Small intestine (tissue), 7 donors: ENCODE data around the gene ITGA5. TPM values are rescaled to one million over a fixed set of nuclear protein-coding genes. Genes with fewer than 3 reads are reported as not detected.
A peak's percentile ranks its signal among the peaks of the same experiment; 100 is the strongest.

ENCODE experiments used
- DNase-seq, 2 donors: peaks; one replicate each; pipeline versions ENCODE4 v3.0.0 to v3.0.0-alpha.2; 2013
- FAIRE-seq: peaks from 2 replicates; lab custom pipeline; 2012; peaks lifted over from hg19 to GRCh38; lab: Jason Lieb, UNC
- H3K27ac ChIP-seq, 3 donors: one replicate each; pipeline ENCODE4 v1.5.1; 2013; ENCODE audit warnings: low read length in 2 of 3, mild to moderate bottlenecking in 2 of 3, control low read depth in 1 of 3, inconsistent platforms in 1 of 3, low read depth in 1 of 3, moderate library complexity in 1 of 3
- H3K27me3 ChIP-seq, 3 donors: one replicate each; pipeline ENCODE4 v1.6.1; 2013; ENCODE audit warnings: low read length in 3 of 3, inconsistent platforms in 1 of 3; ENCODE audit not compliant: control insufficient read depth in 3 of 3, insufficient read depth in 3 of 3
- H3K36me3 ChIP-seq, 3 donors: one replicate each; pipeline ENCODE4 v1.6.1; 2013; ENCODE audit warnings: low read length in 3 of 3, inconsistent platforms in 1 of 3, low read depth in 1 of 3, mild to moderate bottlenecking in 1 of 3, moderate library complexity in 1 of 3; ENCODE audit not compliant: control insufficient read depth in 3 of 3, insufficient read depth in 2 of 3
- H3K4me1 ChIP-seq, 3 donors: one replicate each; pipeline ENCODE4 v1.6.1; 2013; ENCODE audit warnings: low read length in 2 of 3, inconsistent platforms in 1 of 3, low read depth in 1 of 3, mild to moderate bottlenecking in 1 of 3, moderate library complexity in 1 of 3; ENCODE audit not compliant: control insufficient read depth in 3 of 3, insufficient read depth in 2 of 3
- H3K4me3 ChIP-seq, 3 donors: one replicate each; pipeline ENCODE4 v1.5.1; 2013; ENCODE audit warnings: low read length in 3 of 3, control low read depth in 1 of 3, inconsistent platforms in 1 of 3, low read depth in 1 of 3, mild to moderate bottlenecking in 1 of 3, moderate library complexity in 1 of 3
- H3K9me3 ChIP-seq, 2 donors: one replicate each; pipeline ENCODE4 v1.6.1; 2013; ENCODE audit warnings: low read depth in 1 of 2, low read length in 1 of 2; ENCODE audit not compliant: control insufficient read depth in 2 of 2, insufficient read depth in 1 of 2
- WGBS, 3 donors: extraction: QIAGEN DNeasy Blood & Tissue Kit; methylation state at CpG; one replicate each; pipeline ENCODE4 v1.1.7; 2013; 5-methylcytosine and 5-hydroxymethylcytosine counted together
- polyA plus RNA-seq, 4 donors: library from polyadenylated mRNA; stranded (reverse) in 3 of 4; unstranded in 1 of 4; fragments of 200-250 nt in 3 of 4; fragments of 120-200 nt in 1 of 4; gene quantifications; one replicate each; pipeline versions ENCODE4 v1.2.1 to v1.2.3, GENCODE V29; 2013
- donor health status: healthy with polysubstance abuse.
- donor health status: control.
- donor health status: control.
- donor health status: Bipolar disorder and iron deficiency.
- donor health status: healthy.

The ITGA5 gene
- polyA plus RNA-seq, 4 donors = 1.8 to 60.7 (median 7.9) TPM

DNA sequence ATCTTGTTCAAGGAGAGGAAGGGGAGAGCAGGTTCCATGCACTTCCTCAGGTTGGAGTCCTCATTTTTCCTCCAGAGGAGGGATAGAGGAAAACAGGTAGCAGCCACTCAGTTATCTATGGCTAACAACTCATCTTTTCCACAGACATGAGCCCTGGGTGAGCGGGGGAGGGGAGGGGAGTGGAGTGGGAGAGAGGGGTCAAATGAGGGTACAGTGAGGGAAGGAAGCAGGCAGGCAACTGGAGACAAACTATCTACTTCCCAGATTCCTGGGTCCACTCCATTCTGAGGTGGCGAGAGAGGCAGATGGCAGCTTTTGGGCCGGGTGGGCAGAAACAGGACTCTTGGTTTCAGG lies 32.0 kb downstream of the ITGA5 start:
- DNase-seq = no peak
- Histone ChIP-seq H3K36me3 (no peaks in the 10 kb centered on the region), H3K9me3 (no peaks in the 10 kb centered on the region), H3K27ac (no peak overlapping the region), H3K4me1 (peaks cover 0 to 19% (median 6%) of the 10 kb centered on the region in 3 donors), H3K4me3 (no peak overlapping the region), H3K27me3 (peaks cover 0 to 3% (median 0%) of the 10 kb centered on the region in 3 donors)
- FAIRE-seq = no peak
- 86 to 91% (median 89%) methylated on average over 3 of the region's 3 CpGs for WGBS, 3 donors

DNA sequence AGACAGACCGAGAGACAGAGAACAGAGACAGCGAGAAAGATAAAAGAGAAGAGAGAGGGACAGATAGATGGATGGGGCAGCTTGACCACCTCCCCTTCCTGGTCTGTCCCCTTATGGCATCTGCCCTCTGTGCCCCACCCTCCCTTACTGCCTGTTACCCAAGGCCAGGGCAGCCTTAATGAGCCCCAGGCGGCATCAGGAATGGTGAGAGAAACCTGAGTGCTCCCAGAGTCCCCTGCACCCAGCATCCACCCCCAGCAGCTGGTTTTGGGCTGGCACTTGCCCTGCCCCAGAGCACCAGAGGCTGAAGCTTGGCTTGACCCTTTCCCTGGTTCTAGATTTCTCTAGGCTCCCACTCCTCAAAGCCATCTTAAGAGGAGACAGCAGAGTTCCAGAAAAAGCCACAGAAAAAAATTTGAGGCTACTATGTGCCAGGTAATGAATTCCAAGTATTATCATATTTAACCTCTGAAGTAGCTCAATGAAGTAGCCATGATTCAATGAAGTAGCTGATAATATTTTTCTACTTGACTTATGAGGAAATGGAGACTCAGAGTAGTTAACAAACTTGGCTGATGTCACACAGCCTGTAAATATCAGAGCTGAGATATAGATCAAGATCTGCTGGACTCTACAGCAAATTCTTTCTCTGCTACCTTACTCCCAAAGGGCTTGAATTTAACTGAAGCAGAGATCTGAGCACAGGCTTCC lies 32.5 kb downstream of the ITGA5 start:
- 79 to 91% (median 88%) methylated on average over 3 of the region's 3 CpGs for WGBS, 3 donors
- Histone ChIP-seq H3K9me3 (no peaks in the 10 kb centered on the region), H3K4me3 (no peak overlapping the region), H3K36me3 (no peaks in the 10 kb centered on the region), H3K4me1 (peaks cover 0 to 16% (median 5%) of the 10 kb centered on the region in 3 donors), H3K27ac (no peak overlapping the region), H3K27me3 (no peaks in the 10 kb centered on the region)
- DNase-seq (no peak), FAIRE-seq (no peak)

DNA sequence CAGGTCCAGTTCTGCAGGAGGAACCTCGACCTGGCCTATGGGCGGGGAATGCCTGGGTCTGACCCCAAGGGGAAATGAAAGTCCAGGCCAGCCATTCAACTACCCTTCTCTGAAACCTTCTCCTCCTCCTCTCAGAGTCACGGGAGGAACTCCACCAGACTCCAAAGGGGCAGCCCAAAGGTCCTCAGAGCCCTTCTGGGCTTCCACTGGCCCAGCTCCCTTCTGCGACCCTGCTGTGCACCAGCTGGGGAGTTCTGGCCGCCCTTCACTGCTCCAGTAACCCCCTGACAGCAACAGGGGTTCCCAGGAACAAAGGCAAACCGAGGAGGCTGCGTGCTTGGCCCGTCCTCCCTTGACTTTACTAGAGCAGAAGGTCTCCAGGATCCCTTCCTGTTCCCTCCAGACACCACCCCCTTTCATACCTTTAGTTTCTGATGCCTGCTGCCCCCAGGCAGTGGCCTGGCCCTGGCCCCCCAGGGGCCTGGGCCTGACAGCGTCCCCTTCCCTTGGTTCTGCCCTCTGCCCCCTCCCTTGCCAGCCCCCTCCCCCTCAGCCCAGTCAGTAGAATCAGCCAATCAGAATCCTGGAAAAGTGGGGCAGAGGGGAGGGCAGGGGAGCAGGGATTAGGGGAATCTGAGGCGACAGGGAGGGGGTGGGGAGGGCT lies 33.7 kb downstream of the ITGA5 start:
- 52 to 64% (median 62%) methylated on average over 10 of the region's 10 CpGs for WGBS, 3 donors
- peak overlapping the region in 1 of 3 donors; percentile 16 for H3K27ac ChIP-seq

DNA sequence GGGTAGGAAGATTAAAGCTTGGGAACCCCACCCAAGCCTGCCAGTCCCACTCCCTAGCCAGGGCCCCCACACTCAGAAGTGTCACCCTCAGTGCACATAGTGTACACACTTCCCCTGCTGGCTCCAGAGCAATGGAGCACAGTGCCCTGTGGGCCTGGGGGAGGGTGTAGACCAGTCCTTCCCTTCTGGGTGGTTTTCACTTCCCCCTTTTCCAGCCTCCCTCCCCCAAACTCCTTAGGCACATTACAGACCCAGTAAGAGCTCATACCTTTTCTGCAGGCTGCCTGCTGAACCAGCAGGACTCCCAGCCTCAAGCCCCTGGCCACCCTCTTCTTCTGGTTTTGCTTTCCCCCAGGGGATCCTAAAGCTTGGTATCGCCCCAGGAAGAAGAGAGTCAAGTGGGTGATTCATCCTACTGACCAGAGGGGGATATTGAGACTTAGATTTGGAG lies 34.5 kb downstream of the ITGA5 start, which contains the start of gene ZNF385A:
TSS of gene ZNF385A (minus strand) at position 143 of the 451 bp plus-strand sequence. CDS start 219 bp downstream, outside the sequence.
- Histone ChIP-seq H3K4me3 (no peak within 1 kb of the TSS), H3K9me3 (no peaks in the 10 kb centered on the region), H3K27ac (peak within 1 kb of the TSS in 1 of 3 donors; percentile 41), H3K36me3 (no peaks in the 10 kb centered on the region), H3K4me1 (peaks cover 0 to 10% (median 4%) of the 10 kb centered on the region in 3 donors), H3K27me3 (no peaks in the 10 kb centered on the region)
- DNase-seq (no peak), FAIRE-seq (no peak)
- 70 to 90% (median 84%) methylated on average over 1 of the region's 1 CpG for WGBS, 3 donors

More for the DNA sequence above, 33.7 kb downstream of the ITGA5 start:
- Histone ChIP-seq H3K36me3 (no peaks in the 10 kb centered on the region), H3K4me3 (no peak overlapping the region), H3K9me3 (no peaks in the 10 kb centered on the region), H3K4me1 (peaks cover 0 to 10% (median 4%) of the 10 kb centered on the region in 3 donors), H3K27me3 (no peaks in the 10 kb centered on the region)
- DNase-seq = no peak
- no peak for FAIRE-seq

DNA sequence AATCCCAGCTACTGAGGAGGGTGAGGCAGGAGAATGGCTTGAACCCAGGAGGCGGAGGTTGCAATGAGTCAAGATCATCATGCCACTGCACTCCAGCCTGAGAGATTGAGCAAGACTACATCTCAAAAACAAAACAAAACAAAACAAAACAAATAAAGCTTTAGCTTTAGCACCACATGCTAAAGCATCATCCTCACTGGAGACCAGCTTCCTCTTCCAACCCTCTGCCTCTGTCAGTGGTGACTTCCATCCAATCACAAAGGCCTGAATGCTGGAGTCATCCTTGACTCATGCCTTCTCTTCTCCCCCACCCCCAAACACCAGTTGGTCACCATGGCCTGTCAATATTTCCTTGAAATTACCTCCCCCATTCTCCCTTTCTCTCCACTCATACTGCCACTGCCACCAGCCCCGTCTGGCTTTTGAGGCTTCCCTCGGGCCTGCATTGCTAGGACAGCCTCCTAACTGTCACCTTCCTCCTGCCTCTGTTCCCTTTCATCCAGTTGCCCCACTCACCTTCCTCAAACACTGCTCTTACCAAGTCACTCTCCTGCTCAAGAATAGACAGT lies 35.9 kb downstream of the ITGA5 start:
- H3K27me3 ChIP-seq = peaks cover 0 to 6% (median 0%) of the 10 kb centered on the region in 3 donors
- no peaks in the 10 kb centered on the region for H3K9me3 ChIP-seq
- no peaks in the 10 kb centered on the region for H3K36me3 ChIP-seq
- WGBS, 3 donors = 82 to 86% (median 83%) methylated on average over 3 of the region's 3 CpGs
- DNase-seq (no peak), FAIRE-seq (no peak)
- peaks cover 0 to 11% (median 2%) of the 10 kb centered on the region in 3 donors for H3K4me1 ChIP-seq
- no peak overlapping the region for H3K4me3 ChIP-seq
- H3K27ac ChIP-seq = peak overlapping the region in 1 of 3 donors; percentile 42

DNA sequence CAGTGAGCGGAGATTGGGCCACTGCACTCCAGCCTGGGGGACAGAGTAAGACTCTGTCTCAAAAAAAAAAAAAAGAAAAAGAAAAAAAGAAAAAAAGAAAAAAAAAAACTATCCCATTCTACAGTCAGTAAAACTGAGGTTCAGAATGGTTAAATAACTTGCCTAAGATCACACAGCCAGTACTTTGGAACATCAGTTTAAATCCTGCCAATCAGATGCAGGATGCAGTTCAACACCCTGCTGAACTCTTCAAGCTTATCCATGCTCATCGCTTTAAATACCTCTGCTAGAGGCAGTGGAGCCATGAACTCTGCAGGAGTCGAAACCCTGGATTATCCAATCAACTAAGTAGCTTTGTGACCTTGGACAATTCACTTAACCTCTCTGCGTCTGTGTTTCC lies 37.9 kb downstream of the ITGA5 start:
- FAIRE-seq = no peak

DNA sequence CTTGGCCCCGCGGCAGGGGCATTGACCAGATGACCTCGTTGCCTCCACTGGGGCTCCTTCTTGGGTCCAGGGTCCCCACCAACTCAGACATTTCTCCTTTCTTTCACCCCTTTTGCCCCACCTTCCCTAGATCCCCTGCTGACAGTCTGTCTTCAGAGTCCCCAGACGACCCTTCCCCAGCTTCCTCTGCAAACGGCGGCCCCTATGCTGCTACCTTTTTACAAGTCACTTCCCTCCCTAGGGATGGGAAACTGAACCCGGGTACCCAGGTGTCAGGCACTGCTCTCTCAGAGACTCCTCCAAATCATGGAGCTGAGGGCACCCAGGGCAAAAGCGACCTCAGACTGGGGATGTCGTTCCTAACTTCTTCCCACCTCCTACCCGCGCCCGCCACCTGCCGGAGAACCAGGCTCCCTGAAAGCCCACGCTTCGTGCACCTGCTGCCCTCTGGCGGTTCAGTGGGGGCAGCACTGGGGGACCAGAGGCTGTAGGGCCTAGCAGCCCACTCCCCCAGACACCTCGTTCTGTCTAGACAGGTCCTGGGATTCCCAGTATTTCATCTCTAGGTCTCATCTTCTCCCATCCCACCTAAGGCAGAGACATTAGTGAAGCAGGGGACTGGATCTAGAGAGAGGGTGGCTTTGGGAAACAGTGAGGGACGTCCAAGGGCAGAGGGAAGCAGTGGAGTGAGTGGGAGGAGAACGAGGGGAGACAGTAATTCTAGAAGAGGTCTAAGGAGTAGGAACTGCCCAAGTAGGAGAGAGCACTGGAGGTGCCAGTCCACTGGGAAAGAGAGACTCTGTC lies 39.5 kb downstream of the ITGA5 start:
- WGBS, 3 donors = 10 to 14% (median 12%) methylated on average over 18 to 19 of the region's 19 CpGs
- FAIRE-seq (no peak), DNase-seq (peak; percentile 87 to 91)
- peaks cover 0 to 4% (median 0%) of the 10 kb centered on the region in 3 donors for H3K4me1 ChIP-seq
- H3K4me3 ChIP-seq = peak overlapping the region in 2 of 3 donors; percentile 42 to 51
- H3K36me3 ChIP-seq = no peaks in the 10 kb centered on the region
- H3K27ac ChIP-seq = no peak overlapping the region
- peaks cover 0 to 18% (median 0%) of the 10 kb centered on the region in 3 donors for H3K27me3 ChIP-seq
- no peaks in the 10 kb centered on the region for H3K9me3 ChIP-seq

More for the DNA sequence above, 37.9 kb downstream of the ITGA5 start:
- peaks cover 0 to 18% (median 0%) of the 10 kb centered on the region in 3 donors for H3K27me3 ChIP-seq
- WGBS, 3 donors = 91 to 95% (median 91%) methylated on average over 4 of the region's 4 CpGs
- H3K9me3 ChIP-seq = no peaks in the 10 kb centered on the region
- peaks cover 0 to 10% (median 0%) of the 10 kb centered on the region in 3 donors for H3K4me1 ChIP-seq
- no peak overlapping the region for H3K4me3 ChIP-seq
- H3K36me3 ChIP-seq = no peaks in the 10 kb centered on the region
- no peak overlapping the region for H3K27ac ChIP-seq
- DNase-seq = no peak
